K562 (cell line): ENCODE results near the gene SVOP. TPM values are rescaled to one million over a fixed set of nuclear protein-coding genes. Genes with fewer than 3 reads are reported as not detected.
A peak's percentile ranks its signal among the peaks of the same experiment; 100 is the strongest.

ENCODE experiments used
- ATAC-seq: fragments of 200-7000 bp; cut with Tn5 transposase; 3 replicates; pipeline ENCODE4 v1.9.1; 2020; ENCODE audit warnings: moderate library complexity
- BruUV-seq: library from RNA; stranded (reverse); fragments of 400-500 nt; replicated peaks from 2 replicates; lab custom pipeline; 2021; lab: Mats Ljungman, UMichigan
- CTCF ChIA-PET: fragments of 300-600 bp; formaldehyde crosslinking; extraction: SDS; loops from one replicate; lab custom pipeline; 2021; ENCODE audit warnings: low intra/inter-chr PET ratio; lab: Yijun Ruan, JAX
- POLR2A ChIA-PET: fragments of 300-600, 350-650 bp; sonication (Branson Sonifier 250); formaldehyde crosslinking; extraction: SDS; loops from one replicate; lab custom pipeline; 2021; ENCODE audit warnings: antibody characterized with exemption, inconsistent platforms; lab: Yijun Ruan, JAX
- DNase-seq, 4 experiments: peaks; one replicate each; pipeline versions ENCODE4 v3.0.0 to v3.0.0-alpha.2; 2011 to 2018; ENCODE audit warnings: low spot score in 3 of 4, mixed read lengths in 3 of 4; ENCODE audit errors: extremely low read depth in 1 of 4
- FAIRE-seq: peaks from 2 replicates; lab custom pipeline; 2011; peaks lifted over from hg19 to GRCh38; lab: Jason Lieb, UNC
- H2AFZ ChIP-seq: 2 replicates; pipeline ENCODE4 v1.6.0; 2011; ENCODE audit warnings: low read depth, low read length, control low read depth, inconsistent platforms
- H3K27ac ChIP-seq: fragments of 200-600 bp; 3 replicates; pipeline ENCODE4 v1.8.0; 2011; ENCODE audit warnings: low read depth, mild to moderate bottlenecking, control low read depth, inconsistent platforms, low read length, moderate library complexity, mixed read lengths; ENCODE audit errors: extremely low read depth
- H3K27me3 ChIP-seq, 2 experiments: fragments of 300-600 bp in 1 of 2; 2 replicates in 1 of 2; 3 replicates in 1 of 2; pipeline versions ENCODE4 v1.6.0 to v1.8.0; 2011; ENCODE audit warnings: inconsistent platforms in 2 of 2, low read length in 2 of 2, mild to moderate bottlenecking in 1 of 2, mixed read lengths in 1 of 2, moderate library complexity in 1 of 2; ENCODE audit not compliant: control insufficient read depth in 2 of 2, insufficient read depth in 2 of 2
- H3K36me3 ChIP-seq: fragments of 300-600 bp; 3 replicates; pipeline ENCODE4 v1.8.0; 2011; ENCODE audit warnings: mild to moderate bottlenecking, low read length, inconsistent platforms; ENCODE audit not compliant: control insufficient read depth, insufficient read depth
- H3K4me1 ChIP-seq, 2 experiments: fragments of 200-600 bp in 1 of 2; replicated peaks in 1 of 2; 2 replicates in 1 of 2; 3 replicates in 1 of 2; pipeline versions ENCODE4 v1.5.1 to v1.8.0; 2011; ENCODE audit warnings: inconsistent platforms in 2 of 2, low read length in 2 of 2, mild to moderate bottlenecking in 1 of 2, mixed read lengths in 1 of 2, moderate library complexity in 1 of 2; ENCODE audit not compliant: control insufficient read depth in 2 of 2, insufficient read depth in 2 of 2
- H3K4me2 ChIP-seq: 2 replicates; pipeline ENCODE4 v1.6.1; 2011; ENCODE audit warnings: low read length, control low read depth, inconsistent platforms, mixed read lengths; ENCODE audit not compliant: insufficient read depth
- H3K4me3 ChIP-seq: fragments of 200-600 bp; sonication (generic), shearing (Covaris generic); 2 replicates; pipeline ENCODE4 v1.5.1; 2016; ENCODE audit warnings: control low read depth, inconsistent platforms
- H3K79me2 ChIP-seq: fragments of 200-600 bp; 3 replicates; pipeline ENCODE4 v1.8.0; 2011; ENCODE audit warnings: low read length, inconsistent platforms; ENCODE audit not compliant: control insufficient read depth, insufficient read depth
- H3K9ac ChIP-seq, 2 experiments: 2 replicates each; pipeline versions ENCODE4 v1.6.0 to v1.6.1; 2011; ENCODE audit warnings: low read depth in 2 of 2, low read length in 2 of 2, control low read depth in 1 of 2, inconsistent platforms in 1 of 2, mild to moderate bottlenecking in 1 of 2, mixed read lengths in 1 of 2; ENCODE audit not compliant: insufficient read depth in 1 of 2
- H3K9me1 ChIP-seq: one replicate; pipeline ENCODE4 v1.6.0; 2011; ENCODE audit warnings: inconsistent platforms, mild to moderate bottlenecking, low read length, moderate library complexity; ENCODE audit not compliant: control insufficient read depth, insufficient read depth
- H3K9me3 ChIP-seq: replicated peaks from 2 replicates; pipeline ENCODE4 v1.5.1; 2011; ENCODE audit warnings: low read depth, low read length, inconsistent platforms; ENCODE audit not compliant: control insufficient read depth, insufficient read depth
- H4K20me1 ChIP-seq: replicated peaks from 2 replicates; pipeline ENCODE4 v1.6.1; 2011; ENCODE audit warnings: low read length, inconsistent platforms, mixed read lengths; ENCODE audit not compliant: control insufficient read depth, insufficient read depth
- ARNT ChIP-seq, 2 experiments: fragments of 450-650 bp; IDR thresholded peaks; 2 replicates each; pipeline ENCODE4 v1.6.1; 2016; ENCODE audit warnings: mild to moderate bottlenecking in 1 of 2
- BRF1 ChIP-seq: IDR thresholded peaks from 3 replicates; pipeline ENCODE4 v1.6.1; 2011; ENCODE audit warnings: borderline replicate concordance, mild to moderate bottlenecking; ENCODE audit not compliant: insufficient read length; ENCODE audit errors: extremely low read depth
- CBFA2T2 ChIP-seq: fragments of 450-650 bp; conservative IDR thresholded peaks from 2 replicates; pipeline ENCODE4 v1.6.1; 2017; ENCODE audit warnings: mild to moderate bottlenecking
- EWSR1 ChIP-seq: fragments of 450-650 bp; IDR thresholded peaks from 2 replicates; pipeline ENCODE4 v1.6.1; 2018; ENCODE audit warnings: borderline replicate concordance, mild to moderate bottlenecking, low read depth, moderate library complexity; ENCODE audit not compliant: partially characterized antibody
- KLF13 ChIP-seq: fragments of 450-650 bp; IDR thresholded peaks from 2 replicates; pipeline ENCODE4 v1.6.1; 2016; ENCODE audit warnings: missing genetic modification characterization, low read depth, mild to moderate bottlenecking, missing compliant biosample characterization, moderate library complexity, borderline replicate concordance
- RBM34 ChIP-seq: fragments of 200-400 bp; formaldehyde crosslinking; IDR thresholded peaks from 2 replicates; pipeline ENCODE4 v1.6.1; 2018; ENCODE audit warnings: low read length, borderline replicate concordance; ENCODE audit not compliant: insufficient read depth
- SNRNP70 ChIP-seq: fragments of 200-400 bp; formaldehyde crosslinking; optimal IDR thresholded peaks from 2 replicates; pipeline ENCODE3; 2017; ENCODE audit warnings: low read depth, low read length
- TBP ChIP-seq: optimal IDR thresholded peaks from 2 replicates; pipeline ENCODE3; 2011; ENCODE audit warnings: low read depth, low read length, improper control_type of control experiment
- ZNF311 ChIP-seq: fragments of 250-450 bp; sonication (Bioruptor Pico); IDR thresholded peaks from 2 replicates; pipeline ENCODE4 v1.4.0; 2020; ENCODE audit warnings: mild to moderate bottlenecking, moderate library complexity
- ZNF778 ChIP-seq: fragments of 450-650 bp; formaldehyde crosslinking; IDR thresholded peaks from 2 replicates; pipeline ENCODE4 v1.4.0; 2020; ENCODE audit warnings: mild to moderate bottlenecking, moderate library complexity
- ZZZ3 ChIP-seq: fragments of 450-650 bp; IDR thresholded peaks from 2 replicates; pipeline ENCODE4 v1.6.1; 2016; ENCODE audit warnings: antibody characterized with exemption, mild to moderate bottlenecking, moderate library complexity
- WGBS: fragments of 100-300 bp; shearing (Covaris generic); methylation state at CpG from one replicate; pipeline ENCODE4 v1.1.6; 2016; ENCODE audit warnings: low coverage, mixed read lengths; ENCODE audit not compliant: insufficient coverage; ENCODE audit errors: missing lambda C conversion rate; 5-methylcytosine and 5-hydroxymethylcytosine counted together
- in situ Hi-C: fragments of 300-500 bp; cut with MboI; formaldehyde crosslinking; loops from 4 replicates; pipeline ENCODE4 v1.15.0; 2018; ENCODE audit warnings: inconsistent platforms, mixed read lengths
- intact Hi-C: fragments of 100-400 bp; cut with micrococcal nuclease; formaldehyde crosslinking; loops from 2 replicates; pipeline ENCODE4 v1.14.2; 2022
- polyA plus RNA-seq, 8 experiments: library from polyadenylated mRNA; depleted of rRNA in 4 of 8; stranded (reverse) in 5 of 8; unstranded in 3 of 8; fragments of >200 nt; fragmentation: Nextera tagmentation in 2 of 8; fragmentation: Illumina TruSeq in 1 of 8; extraction: Ambion mirVana in 2 of 8; extraction: Trizol in 1 of 8; gene quantifications; 2 replicates each; pipeline versions ENCODE4 v1.2.1 to v1.2.3, GENCODE V29; 2011 to 2014; ENCODE audit warnings: inconsistent platforms in 1 of 8, missing spikeins in 1 of 8
- total RNA-seq, 7 experiments: library from RNA; depleted of rRNA in 6 of 7; stranded (reverse); fragments of >200 nt in 6 of 7; fragmentation: Illumina TruSeq in 2 of 7; extraction: Trizol in 2 of 7; gene quantifications; 2 replicates each; pipeline versions ENCODE4 v1.2.1 to v1.2.3, GENCODE V29; 2011 to 2021; ENCODE audit warnings: low replicate concordance in 1 of 7
- TF ChIP-seq, protein P1 (sequence below): fragments of 450-650 bp; IDR thresholded peaks from one replicate; pipeline ENCODE4 v1.6.1; 2018; ENCODE audit warnings: mild to moderate bottlenecking, moderate library complexity; ENCODE audit not compliant: partially characterized antibody
- TF ChIP-seq, protein P2 (sequence below), 2 experiments: IDR thresholded peaks; 2 replicates each; pipeline ENCODE4 v1.6.1; 2011; ENCODE audit warnings: borderline replicate concordance in 1 of 2, control low read depth in 1 of 2, low read depth in 1 of 2, low read length in 1 of 2, mild to moderate bottlenecking in 1 of 2, mixed read lengths in 1 of 2, moderate library complexity in 1 of 2; ENCODE audit not compliant: insufficient read depth in 1 of 2, insufficient read length in 1 of 2, poor library complexity in 1 of 2, severe bottlenecking in 1 of 2; ENCODE audit errors: extremely low read depth in 1 of 2
- TF ChIP-seq, protein P3 (sequence below): fragments of 450-650 bp; IDR thresholded peaks from 2 replicates; pipeline ENCODE4 v1.6.1; 2018; ENCODE audit warnings: mild to moderate bottlenecking, low read depth; ENCODE audit not compliant: partially characterized antibody
- TF ChIP-seq, protein P4 (sequence below): fragments of 450-650 bp; formaldehyde crosslinking; IDR thresholded peaks from 2 replicates; pipeline ENCODE4 v1.4.0; 2022; ENCODE audit warnings: missing genetic modification characterization

SVOP gene
- total and polyA plus RNA-seq, 9 of the 15 experiments (the other 6 are each of a cell fraction or from before 2014, with no cell fraction given), result 0.01 to 0.09 (median 0.06) TPM; not detected in 1

DNA sequence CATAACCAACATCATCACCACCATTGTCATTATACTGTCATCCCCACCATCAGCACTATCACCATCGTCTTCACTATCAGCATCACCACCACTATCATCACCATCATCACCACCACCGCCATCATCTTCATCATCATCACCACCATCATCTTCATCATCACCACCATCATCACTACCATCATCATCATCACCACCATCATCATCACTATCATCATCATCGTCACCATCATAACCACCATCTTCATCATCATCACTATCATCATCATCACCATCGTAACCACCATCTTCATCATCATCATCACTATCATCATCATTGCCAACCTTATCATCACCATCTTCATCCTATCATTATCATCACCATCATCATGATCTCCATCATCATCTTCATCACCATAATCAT, 39.0 kb downstream of the SVOP start:
- intact Hi-C loops (no loop called here), in situ Hi-C loops (no loop called here)
- Histone ChIP-seq H3K9ac (no peak overlapping the region), H3K4me3 (no peak overlapping the region), H3K9me1 (no peaks in the 10 kb centered on the region), H3K36me3 (no peaks in the 10 kb centered on the region), H3K9me3 (0 out of 2 replicates have a peak, but pooled peaks cover 3% of the 10 kb centered on the region), H3K79me2 (no peaks in the 10 kb centered on the region), H2AFZ (no peak overlapping the region), H3K4me1 (no peaks in the 10 kb centered on the region), H3K27me3 (no peaks in the 10 kb centered on the region), H3K4me2 (no peak overlapping the region), H4K20me1 (no peaks in the 10 kb centered on the region), H3K27ac (no peak overlapping the region)
- DNase-seq (no peak), FAIRE-seq (no peak), ATAC-seq (no peak)
- POLR2A ChIA-PET, result no interaction called here
- CTCF ChIA-PET, result interaction anchor here (0.7 kb wide), 1 partner anchor 544 kb away, joined by 3 read pairs; no protein-coding TSS in a partner anchor
- WGBS, result 5% methylated on average over 4 of the region's 4 CpGs
- no TSS peak for BruUV-seq
- no peak for TF ChIP-seq CBFA2T2
- TF ChIP-seq ZNF311 (CRISPR knock-in tag), result no peak
- TF ChIP-seq ZNF778, result no peak
- TF ChIP-seq, protein P1, sequence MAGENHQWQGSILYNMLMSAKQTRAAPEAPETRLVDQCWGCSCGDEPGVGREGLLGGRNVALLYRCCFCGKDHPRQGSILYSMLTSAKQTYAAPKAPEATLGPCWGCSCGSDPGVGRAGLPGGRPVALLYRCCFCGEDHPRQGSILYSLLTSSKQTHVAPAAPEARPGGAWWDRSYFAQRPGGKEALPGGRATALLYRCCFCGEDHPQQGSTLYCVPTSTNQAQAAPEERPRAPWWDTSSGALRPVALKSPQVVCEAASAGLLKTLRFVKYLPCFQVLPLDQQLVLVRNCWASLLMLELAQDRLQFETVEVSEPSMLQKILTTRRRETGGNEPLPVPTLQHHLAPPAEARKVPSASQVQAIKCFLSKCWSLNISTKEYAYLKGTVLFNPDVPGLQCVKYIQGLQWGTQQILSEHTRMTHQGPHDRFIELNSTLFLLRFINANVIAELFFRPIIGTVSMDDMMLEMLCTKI, result no peak
- no peak for TF ChIP-seq TBP
- TF ChIP-seq KLF13 (tag), result no peak
- no peak for TF ChIP-seq EWSR1
- TF ChIP-seq SNRNP70, result no peak
- TF ChIP-seq RBM34, result no peak
- TF ChIP-seq, protein P2, sequence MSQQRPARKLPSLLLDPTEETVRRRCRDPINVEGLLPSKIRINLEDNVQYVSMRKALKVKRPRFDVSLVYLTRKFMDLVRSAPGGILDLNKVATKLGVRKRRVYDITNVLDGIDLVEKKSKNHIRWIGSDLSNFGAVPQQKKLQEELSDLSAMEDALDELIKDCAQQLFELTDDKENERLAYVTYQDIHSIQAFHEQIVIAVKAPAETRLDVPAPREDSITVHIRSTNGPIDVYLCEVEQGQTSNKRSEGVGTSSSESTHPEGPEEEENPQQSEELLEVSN (IDR thresholded peaks at IDR 0.05; ENCODE audit: borderline replicate concordance in 1 of 2, extremely low read depth in 1 of 2, insufficient read depth in 1 of 2, insufficient read length in 1 of 2, low read depth in 1 of 2, low read length in 1 of 2, poor library complexity in 1 of 2, severe bottlenecking in 1 of 2), result no peak
- TF ChIP-seq, protein P3, sequence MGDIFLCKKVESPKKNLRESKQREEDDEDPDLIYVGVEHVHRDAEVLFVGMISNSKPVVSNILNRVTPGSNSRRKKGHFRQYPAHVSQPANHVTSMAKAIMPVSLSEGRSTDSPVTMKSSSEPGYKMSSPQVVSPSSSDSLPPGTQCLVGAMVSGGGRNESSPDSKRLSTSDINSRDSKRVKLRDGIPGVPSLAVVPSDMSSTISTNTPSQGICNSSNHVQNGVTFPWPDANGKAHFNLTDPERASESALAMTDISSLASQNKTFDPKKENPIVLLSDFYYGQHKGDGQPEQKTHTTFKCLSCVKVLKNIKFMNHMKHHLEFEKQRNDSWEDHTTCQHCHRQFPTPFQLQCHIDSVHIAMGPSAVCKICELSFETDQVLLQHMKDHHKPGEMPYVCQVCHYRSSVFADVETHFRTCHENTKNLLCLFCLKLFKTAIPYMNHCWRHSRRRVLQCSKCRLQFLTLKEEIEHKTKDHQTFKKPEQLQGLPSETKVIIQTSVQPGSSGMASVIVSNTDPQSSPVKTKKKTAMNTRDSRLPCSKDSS, result peak; percentile 36
- no peak for TF ChIP-seq ARNT (IDR thresholded peaks at IDR 0.05)
- TF ChIP-seq, protein P4, sequence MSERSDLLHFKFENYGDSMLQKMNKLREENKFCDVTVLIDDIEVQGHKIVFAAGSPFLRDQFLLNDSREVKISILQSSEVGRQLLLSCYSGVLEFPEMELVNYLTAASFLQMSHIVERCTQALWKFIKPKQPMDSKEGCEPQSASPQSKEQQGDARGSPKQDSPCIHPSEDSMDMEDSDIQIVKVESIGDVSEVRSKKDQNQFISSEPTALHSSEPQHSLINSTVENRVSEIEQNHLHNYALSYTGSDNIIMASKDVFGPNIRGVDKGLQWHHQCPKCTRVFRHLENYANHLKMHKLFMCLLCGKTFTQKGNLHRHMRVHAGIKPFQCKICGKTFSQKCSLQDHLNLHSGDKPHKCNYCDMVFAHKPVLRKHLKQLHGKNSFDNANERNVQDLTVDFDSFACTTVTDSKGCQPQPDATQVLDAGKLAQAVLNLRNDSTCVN (CRISPR knock-in tag), result 0 out of 2 replicates have a peak, but pooled peaks have one; percentile 26
- TF ChIP-seq ZZZ3, result no peak
- TF ChIP-seq BRF1, result no peak
